Dendritic cell treated with granulocyte-macrophage colony-stimulating factor and Interleukin-4, amounts not matched to agents 40 ng/mL and 50 ng/mL, for 4 days (primary cell): ENCODE measurements around the gene RUSF1.
"Not testable (repeated sequence)": the region's sequence is repeated elsewhere in the genome, so short reads cannot be mapped to it uniquely, and the experiment has no call there.

ENCODE experiments used
- H3K27ac Mint-ChIP-seq: one replicate; pipeline ENCODE4 v1.8.0; 2022; ENCODE audit warnings: mild to moderate bottlenecking, mixed read lengths
- H3K27me3 Mint-ChIP-seq: one replicate; pipeline ENCODE4 v1.8.0; 2022; ENCODE audit warnings: mild to moderate bottlenecking, mixed read lengths
- H3K36me3 Mint-ChIP-seq: one replicate; pipeline ENCODE4 v1.8.0; 2022; ENCODE audit warnings: low read depth, mixed read lengths
- H3K4me1 Mint-ChIP-seq: one replicate; pipeline ENCODE4 v1.8.0; 2022; ENCODE audit warnings: low read depth, mixed read lengths
- H3K4me3 Mint-ChIP-seq: one replicate; pipeline ENCODE4 v1.8.0; 2022; ENCODE audit warnings: mild to moderate bottlenecking, moderate library complexity, mixed read lengths
- H3K9me3 Mint-ChIP-seq: one replicate; pipeline ENCODE4 v1.8.0; 2022; ENCODE audit warnings: mixed read lengths
- intact Hi-C: fragments of 100-400 bp; cut with micrococcal nuclease; formaldehyde crosslinking; loops from one replicate; pipeline ENCODE4 v1.15.0; 2022

RUSF1 gene

GRCh38 chr16:31503555-31503954 lies 4.6 kb downstream of the RUSF1 start:
- H3K9me3 Mint-ChIP-seq, H3K27me3 Mint-ChIP-seq, H3K4me3 Mint-ChIP-seq, intact Hi-C loops, H3K27ac Mint-ChIP-seq: not testable (repeated sequence)
- H3K4me1 Mint-ChIP-seq = peaks cover 26% of the 10 kb centered on the region
- H3K36me3 Mint-ChIP-seq = peaks cover 48% of the 10 kb centered on the region

- H3K27ac Mint-ChIP-seq = no peak overlapping the region
- H3K36me3 Mint-ChIP-seq = peaks cover 48% of the 10 kb centered on the region
- H3K9me3 Mint-ChIP-seq = no peaks in the 10 kb centered on the region
- intact Hi-C loops = no loop called here
- peaks cover 25% of the 10 kb centered on the region for H3K4me1 Mint-ChIP-seq
- H3K4me3 Mint-ChIP-seq = no peak overlapping the region
- no peaks in the 10 kb centered on the region for H3K27me3 Mint-ChIP-seq
Observed at GRCh38 chr16:31502981-31503380, 5.2 kb downstream of the RUSF1 start.

- H3K27ac Mint-ChIP-seq = no peak overlapping the region
- H3K4me1 Mint-ChIP-seq = peaks cover 17% of the 10 kb centered on the region
Observed at GRCh38 chr16:31501966-31502348, 6.2 kb downstream of the RUSF1 start.

GRCh38 chr16:31501226-31501965 lies 6.8 kb downstream of the RUSF1 start:
- H3K27ac Mint-ChIP-seq = no peak overlapping the region
- peaks cover 12% of the 10 kb centered on the region for H3K4me1 Mint-ChIP-seq
- no peak overlapping the region for H3K4me3 Mint-ChIP-seq
- peaks cover 57% of the 10 kb centered on the region for H3K36me3 Mint-ChIP-seq
- H3K27me3 Mint-ChIP-seq = no peaks in the 10 kb centered on the region
- intact Hi-C loops = no loop called here
- H3K9me3 Mint-ChIP-seq = no peaks in the 10 kb centered on the region

More at GRCh38 chr16:31501966-31502348, 6.2 kb downstream of the RUSF1 start:
- H3K27me3 Mint-ChIP-seq = no peaks in the 10 kb centered on the region
- H3K9me3 Mint-ChIP-seq = no peaks in the 10 kb centered on the region
- no peak overlapping the region for H3K4me3 Mint-ChIP-seq
- intact Hi-C loops = no loop called here
- H3K36me3 Mint-ChIP-seq = peaks cover 52% of the 10 kb centered on the region

GRCh38 chr16:31499928-31500327 lies 8.3 kb downstream of the RUSF1 start:
- peaks cover 2% of the 10 kb centered on the region for H3K4me1 Mint-ChIP-seq
- no peak overlapping the region for H3K4me3 Mint-ChIP-seq
- intact Hi-C loops = no loop called here
- no peak overlapping the region for H3K27ac Mint-ChIP-seq
- H3K27me3 Mint-ChIP-seq = no peaks in the 10 kb centered on the region
- H3K9me3 Mint-ChIP-seq = no peaks in the 10 kb centered on the region
- H3K36me3 Mint-ChIP-seq = peaks cover 66% of the 10 kb centered on the region

GRCh38 chr16:31498493-31498892 lies 9.7 kb downstream of the RUSF1 start:
- Mint-ChIP-seq H3K27ac (no peak overlapping the region), H3K4me1 (no peaks in the 10 kb centered on the region), H3K9me3 (no peaks in the 10 kb centered on the region), H3K4me3 (no peak overlapping the region), H3K27me3 (no peaks in the 10 kb centered on the region), H3K36me3 (peaks cover 66% of the 10 kb centered on the region)
- intact Hi-C loops = no loop called here

- intact Hi-C loops = no loop called here
- H3K9me3 Mint-ChIP-seq = no peaks in the 10 kb centered on the region
- H3K4me3 Mint-ChIP-seq = no peak overlapping the region
- no peak overlapping the region for H3K27ac Mint-ChIP-seq
- H3K27me3 Mint-ChIP-seq = no peaks in the 10 kb centered on the region
- no peaks in the 10 kb centered on the region for H3K4me1 Mint-ChIP-seq
- peaks cover 85% of the 10 kb centered on the region for H3K36me3 Mint-ChIP-seq
Observed at GRCh38 chr16:31496670-31497069, 11.5 kb downstream of the RUSF1 start.

- intact Hi-C loops = no loop called here
- H3K9me3 Mint-ChIP-seq = no peaks in the 10 kb centered on the region
- peaks cover 90% of the 10 kb centered on the region for H3K36me3 Mint-ChIP-seq
- peaks cover 5% of the 10 kb centered on the region for H3K27me3 Mint-ChIP-seq
- H3K27ac Mint-ChIP-seq = no peak overlapping the region
- no peak overlapping the region for H3K4me3 Mint-ChIP-seq
- peaks cover 6% of the 10 kb centered on the region for H3K4me1 Mint-ChIP-seq
Observed at GRCh38 chr16:31493506-31494125, 14.6 kb downstream of the RUSF1 start.

- H3K4me1 Mint-ChIP-seq = peaks cover 16% of the 10 kb centered on the region
- H3K27ac Mint-ChIP-seq = no peak overlapping the region
- no peaks in the 10 kb centered on the region for H3K9me3 Mint-ChIP-seq
- no peak overlapping the region for H3K4me3 Mint-ChIP-seq
- H3K36me3 Mint-ChIP-seq = peaks cover 73% of the 10 kb centered on the region
- H3K27me3 Mint-ChIP-seq = peaks cover 20% of the 10 kb centered on the region
- intact Hi-C loops = no loop called here
Observed at GRCh38 chr16:31491778-31492418, 16.3 kb downstream of the RUSF1 start.

- Mint-ChIP-seq H3K27ac (no peak overlapping the region), H3K4me1 (peaks cover 20% of the 10 kb centered on the region), H3K4me3 (no peak overlapping the region), H3K27me3 (peaks cover 40% of the 10 kb centered on the region), H3K9me3 (no peaks in the 10 kb centered on the region), H3K36me3 (peaks cover 54% of the 10 kb centered on the region)
- intact Hi-C loops = no loop called here
Observed at GRCh38 chr16:31489616-31490584, 18.3 kb downstream of the RUSF1 start.

GRCh38 chr16:31489298-31489564 lies 19.0 kb downstream of the RUSF1 start:
- Mint-ChIP-seq H3K4me1 (peaks cover 27% of the 10 kb centered on the region), H3K9me3 (no peaks in the 10 kb centered on the region), H3K36me3 (peaks cover 53% of the 10 kb centered on the region), H3K27ac (no peak overlapping the region), H3K27me3 (peaks cover 46% of the 10 kb centered on the region), H3K4me3 (no peak overlapping the region)
- intact Hi-C loops = no loop called here

GRCh38 chr16:31488468-31489297 lies 19.5 kb downstream of the RUSF1 start:
- no peak overlapping the region for H3K27ac Mint-ChIP-seq
- intact Hi-C loops = no loop called here

More at GRCh38 chr16:31488468-31489297, 19.5 kb downstream of the RUSF1 start:
- Mint-ChIP-seq H3K4me3 (peak overlapping the region; percentile 86), H3K36me3 (peaks cover 47% of the 10 kb centered on the region), H3K27me3 (peaks cover 47% of the 10 kb centered on the region), H3K4me1 (peaks cover 28% of the 10 kb centered on the region), H3K9me3 (no peaks in the 10 kb centered on the region)
